Non-pigmented ciliary epithelial cell (primary cell): ENCODE measurements around the gene SMNDC1.
"Not testable (repeated sequence)": the region's sequence is repeated elsewhere in the genome, so short reads cannot be mapped to it uniquely, and the experiment has no call there.

Experiments
- DNase-seq: peaks from one replicate; pipeline ENCODE4 v3.0.0-alpha.2; 2010; ENCODE audit warnings: low read depth

SMNDC1 gene

GRCh38 chr10:110304780-110305421, at the start of gene SMNDC1:
SMNDC1 (minus strand) TSS chr10:110304920; CDS start chr10:110303587, 1,333 bp downstream.
- DNase-seq, result peak; percentile 93

GRCh38 chr10:110354322-110354766, 49.6 kb upstream of the SMNDC1 start:
- DNase-seq, result peak; percentile 63

GRCh38 chr10:110353244-110354119, 48.8 kb upstream of the SMNDC1 start:
- peak; percentile 84 for DNase-seq

GRCh38 chr10:110352930-110353243, 48.2 kb upstream of the SMNDC1 start:
- DNase-seq, result peak; percentile 60

GRCh38 chr10:110350812-110351211, 46.1 kb upstream of the SMNDC1 start:
- DNase-seq, result no peak

GRCh38 chr10:110349831-110350230, 45.1 kb upstream of the SMNDC1 start:
- DNase-seq, result no peak

GRCh38 chr10:110349386-110349785, 44.7 kb upstream of the SMNDC1 start:
- no peak for DNase-seq

GRCh38 chr10:110348336-110348735, 43.6 kb upstream of the SMNDC1 start:
- DNase-seq, result no peak

GRCh38 chr10:110346914-110347313, 42.2 kb upstream of the SMNDC1 start:
- DNase-seq, result no peak

- no peak for DNase-seq
Measured at GRCh38 chr10:110345286-110345685, 40.6 kb upstream of the SMNDC1 start.

GRCh38 chr10:110344622-110345021, 39.9 kb upstream of the SMNDC1 start:
- no peak for DNase-seq

- no peak for DNase-seq
Measured at GRCh38 chr10:110343947-110344346, 39.2 kb upstream of the SMNDC1 start.

GRCh38 chr10:110340816-110341215, 36.1 kb upstream of the SMNDC1 start:
- no peak for DNase-seq

GRCh38 chr10:110340122-110340521, 35.4 kb upstream of the SMNDC1 start:
- DNase-seq, result no peak

GRCh38 chr10:110337906-110338305, 33.2 kb upstream of the SMNDC1 start:
- no peak for DNase-seq

GRCh38 chr10:110337401-110337800, 32.7 kb upstream of the SMNDC1 start:
- DNase-seq, result no peak

- no peak for DNase-seq
Measured at GRCh38 chr10:110336111-110336721, 31.5 kb upstream of the SMNDC1 start.

- no peak for DNase-seq
Measured at GRCh38 chr10:110335314-110336064, 30.8 kb upstream of the SMNDC1 start.

- DNase-seq, result no peak
Measured at GRCh38 chr10:110334061-110334656, 29.4 kb upstream of the SMNDC1 start.

- DNase-seq, result not testable (repeated sequence)
Measured at GRCh38 chr10:110331226-110331795, 26.6 kb upstream of the SMNDC1 start.

GRCh38 chr10:110330675-110331074, 26.0 kb upstream of the SMNDC1 start:
- DNase-seq, result no peak
